IMR-90 (cell line): ENCODE measurements around the gene UBE2S. TPM values are rescaled to one million over a fixed set of nuclear protein-coding genes. Genes with fewer than 3 reads are reported as not detected.

ENCODE experiments used
- ATAC-seq: fragments of 200-7000 bp; cut with Tn5 transposase; 2 replicates; pipeline ENCODE4 v1.9.1; 2020; ENCODE audit warnings: low read depth, mild to moderate bottlenecking, moderate library complexity
- BruUV-seq: library from RNA; stranded (reverse); fragments of 400-500 nt; replicated peaks from 2 replicates; lab custom pipeline; 2021; lab: Mats Ljungman, UMichigan
- CTCF ChIA-PET: fragments of 300-600 bp; formaldehyde crosslinking; extraction: SDS; loops from one replicate; lab custom pipeline; 2021; ENCODE audit warnings: antibody characterized with exemption; lab: Yijun Ruan, JAX
- POLR2A ChIA-PET: fragments of 300-600 bp; sonication (Branson Sonifier 250); formaldehyde crosslinking; loops from one replicate; lab custom pipeline; 2022; ENCODE audit warnings: antibody characterized with exemption; ENCODE audit not compliant: unreplicated experiment; lab: Charles Lee
- DNase-seq: peaks from one replicate; pipeline ENCODE4 v3.0.0; 2013
- H2AFZ ChIP-seq: replicated peaks from 2 replicates; pipeline ENCODE3; 2013; ENCODE audit warnings: low read length, mild to moderate bottlenecking; ENCODE audit not compliant: poor library complexity
- H2AK5ac ChIP-seq: 2 replicates; pipeline ENCODE4 v1.6.1; 2013; ENCODE audit warnings: low read depth, low read length, inconsistent platforms
- H2AK9ac ChIP-seq: replicated peaks from 2 replicates; pipeline ENCODE3; 2013; ENCODE audit warnings: mild to moderate bottlenecking, low read depth, low read length, moderate library complexity; ENCODE audit not compliant: poor library complexity
- H2BK120ac ChIP-seq: 2 replicates; pipeline ENCODE4 v1.6.1; 2013; ENCODE audit warnings: low read depth, low read length, inconsistent platforms
- H2BK15ac ChIP-seq: 3 replicates; pipeline ENCODE4 v1.6.1; 2013; ENCODE audit warnings: low read depth, low read length, inconsistent platforms
- H2BK20ac ChIP-seq: 2 replicates; pipeline ENCODE4 v1.6.1; 2013; ENCODE audit warnings: low read depth, mild to moderate bottlenecking, inconsistent platforms, low read length, moderate library complexity
- H2BK5ac ChIP-seq: 2 replicates; pipeline ENCODE4 v1.6.1; 2013; ENCODE audit warnings: mild to moderate bottlenecking, low read depth, low read length, inconsistent platforms; ENCODE audit not compliant: poor library complexity, severe bottlenecking
- H3K14ac ChIP-seq: replicated peaks from 2 replicates; pipeline ENCODE4 v1.6.1; 2013; ENCODE audit warnings: low read depth, low read length, inconsistent platforms
- H3K18ac ChIP-seq: 2 replicates; pipeline ENCODE4 v1.6.1; 2013; ENCODE audit warnings: low read depth, low read length, control low read depth
- H3K23ac ChIP-seq: 2 replicates; pipeline ENCODE4 v1.6.1; 2013; ENCODE audit warnings: low read depth, low read length, inconsistent platforms
- H3K27ac ChIP-seq: 2 replicates; pipeline ENCODE4 v1.5.1; 2013; ENCODE audit warnings: mild to moderate bottlenecking, control low read depth, low read length; ENCODE audit not compliant: insufficient read depth
- H3K27me3 ChIP-seq: 2 replicates; pipeline ENCODE4 v1.6.1; 2013; ENCODE audit warnings: low read length; ENCODE audit not compliant: control insufficient read depth, insufficient read depth
- H3K36me3 ChIP-seq: 2 replicates; pipeline ENCODE4 v1.6.1; 2013; ENCODE audit warnings: low read length, mixed read lengths; ENCODE audit not compliant: control insufficient read depth, insufficient read depth
- H3K4ac ChIP-seq: 2 replicates; pipeline ENCODE4 v1.6.1; 2013; ENCODE audit warnings: low read depth, low read length, inconsistent platforms
- H3K4me1 ChIP-seq: 2 replicates; pipeline ENCODE4 v1.6.1; 2013; ENCODE audit warnings: low read length, mixed read lengths; ENCODE audit not compliant: control insufficient read depth, insufficient read depth
- H3K4me2 ChIP-seq: 2 replicates; pipeline ENCODE4 v1.6.1; 2013; ENCODE audit warnings: low read depth, mild to moderate bottlenecking, control low read depth, low read length, moderate library complexity
- H3K4me3 ChIP-seq: 2 replicates; pipeline ENCODE4 v1.5.1; 2013; ENCODE audit warnings: low read depth, mild to moderate bottlenecking, control low read depth, low read length, moderate library complexity; ENCODE audit not compliant: insufficient read depth
- H3K56ac ChIP-seq: 2 replicates; pipeline ENCODE4 v1.6.1; 2013; ENCODE audit warnings: low read length, inconsistent platforms; ENCODE audit not compliant: insufficient read depth; ENCODE audit errors: extremely low read depth
- H3K79me1 ChIP-seq, 2 experiments: 2 replicates each; pipeline ENCODE4 v1.6.1; 2013; ENCODE audit warnings: low read length in 2 of 2, inconsistent platforms in 1 of 2, low read depth in 1 of 2
- H3K9ac ChIP-seq: 2 replicates; pipeline ENCODE4 v1.6.1; 2013; ENCODE audit warnings: low read depth, low read length, control low read depth
- H3K9me1 ChIP-seq: 2 replicates; pipeline ENCODE4 v1.6.1; 2013; ENCODE audit warnings: low read length, inconsistent platforms; ENCODE audit not compliant: insufficient read depth
- H3K9me3 ChIP-seq: 2 replicates; pipeline ENCODE4 v1.6.1; 2013; ENCODE audit warnings: low read length; ENCODE audit not compliant: control insufficient read depth, insufficient read depth
- H4K20me1 ChIP-seq: 2 replicates; pipeline ENCODE4 v1.6.1; 2013; ENCODE audit warnings: low read length, inconsistent platforms; ENCODE audit not compliant: insufficient read depth
- H4K5ac ChIP-seq: 2 replicates; pipeline ENCODE4 v1.6.1; 2013; ENCODE audit warnings: mild to moderate bottlenecking, low read depth, low read length, control low read depth
- H4K8ac ChIP-seq, 2 experiments: 2 replicates each; pipeline ENCODE4 v1.6.1; 2013; ENCODE audit warnings: low read depth in 2 of 2, low read length in 2 of 2, control low read depth in 1 of 2, inconsistent platforms in 1 of 2
- H4K91ac ChIP-seq: 2 replicates; pipeline ENCODE4 v1.6.1; 2013; ENCODE audit warnings: low read depth, low read length, inconsistent platforms; ENCODE audit not compliant: insufficient read depth
- BHLHE40 ChIP-seq: fragments of 150-350 bp; IDR thresholded peaks from 2 replicates; pipeline ENCODE4 v1.6.1; 2016; ENCODE audit warnings: mild to moderate bottlenecking, low read depth, low read length
- CEBPB ChIP-seq: IDR thresholded peaks from 2 replicates; pipeline ENCODE4 v1.6.1; 2012; ENCODE audit warnings: low read depth, low read length, improper control_type of control experiment
- FOS ChIP-seq: fragments of 150-350 bp; IDR thresholded peaks from 2 replicates; pipeline ENCODE4 v1.6.1; 2016; ENCODE audit warnings: low read depth, low read length
- MAFK ChIP-seq: IDR thresholded peaks from 2 replicates; pipeline ENCODE4 v1.6.1; 2012; ENCODE audit warnings: low read depth, low read length, improper control_type of control experiment
- MAZ ChIP-seq: IDR thresholded peaks from 2 replicates; pipeline ENCODE4 v1.6.1; 2012; ENCODE audit warnings: low read depth, mild to moderate bottlenecking, low read length, improper control_type of control experiment, moderate library complexity, borderline replicate concordance
- MXI1 ChIP-seq: IDR thresholded peaks from 2 replicates; pipeline ENCODE4 v1.6.1; 2012; ENCODE audit warnings: low read depth, mild to moderate bottlenecking, low read length, moderate library complexity, borderline replicate concordance
- NFE2L2 ChIP-seq: fragments of 150-350 bp; IDR thresholded peaks from 2 replicates; pipeline ENCODE4 v1.6.1; 2016; ENCODE audit warnings: low read depth, mild to moderate bottlenecking, low read length
- POLR2A ChIP-seq: IDR thresholded peaks from 2 replicates; pipeline ENCODE4 v1.6.1; 2012; ENCODE audit warnings: mild to moderate bottlenecking, low read depth, low read length
- RAD21 ChIP-seq: IDR thresholded peaks from 2 replicates; pipeline ENCODE4 v1.6.1; 2012; ENCODE audit warnings: low read length, improper control_type of control experiment
- RCOR1 ChIP-seq: IDR thresholded peaks from 2 replicates; pipeline ENCODE4 v1.6.1; 2012; ENCODE audit warnings: mild to moderate bottlenecking, low read length, improper control_type of control experiment; ENCODE audit not compliant: insufficient replicate concordance
- RFX5 ChIP-seq: IDR thresholded peaks from 2 replicates; pipeline ENCODE4 v1.8.0; 2012; ENCODE audit warnings: low read depth, mild to moderate bottlenecking, low read length, moderate library complexity
- SMC3 ChIP-seq: fragments of 150-350 bp; IDR thresholded peaks from 2 replicates; pipeline ENCODE4 v1.6.1; 2016; ENCODE audit warnings: low read depth, mild to moderate bottlenecking, antibody characterized with exemption, low read length, moderate library complexity
- USF2 ChIP-seq: fragments of 150-350 bp; IDR thresholded peaks from 2 replicates; pipeline ENCODE4 v1.6.1; 2017; ENCODE audit warnings: mild to moderate bottlenecking, antibody characterized with exemption, low read length, low read depth
- WGBS, 2 experiments: methylation state at CpG; one replicate each; pipeline versions ENCODE4 v1.1.5 to v1.1.7; 2013; ENCODE audit warnings: missing lambda C conversion rate in 2 of 2; ENCODE audit not compliant: insufficient read length in 1 of 2; ENCODE audit errors: extremely low coverage in 2 of 2; 5-methylcytosine and 5-hydroxymethylcytosine counted together
- dilution Hi-C: fragments of 300-500 bp; cut with HindIII; formaldehyde crosslinking; loops from one replicate; pipeline ENCODE4 v1.14.3; 2018; ENCODE audit warnings: low sequenced_read_pairs; ENCODE audit not compliant: unreplicated experiment
- in situ Hi-C: fragments of 300-500 bp; cut with MboI; formaldehyde crosslinking; loops from 3 replicates; pipeline ENCODE4 v1.14.3; 2019; ENCODE audit warnings: low sequenced_read_pairs, inconsistent platforms, mixed read lengths
- intact Hi-C: fragments of 100-400 bp; cut with micrococcal nuclease; formaldehyde crosslinking; loops from 2 replicates; pipeline ENCODE4 v1.10.0; 2022
- polyA plus RNA-seq, 3 experiments: library from polyadenylated mRNA; depleted of rRNA; stranded (reverse); fragments of >200 nt; gene quantifications; 2 replicates each; pipeline ENCODE4 v1.2.3, GENCODE V29; 2012; ENCODE audit warnings: low replicate concordance in 1 of 3
- total RNA-seq: library from RNA; depleted of rRNA; stranded (reverse); fragments of >200 nt; gene quantifications from 2 replicates; pipeline ENCODE4 v1.2.3, GENCODE V29; 2012
- TF ChIP-seq, protein P1 (sequence below): fragments of 150-350 bp; IDR thresholded peaks from 2 replicates; pipeline ENCODE4 v1.6.1; 2016; ENCODE audit warnings: low read depth, mild to moderate bottlenecking, low read length, moderate library complexity, borderline replicate concordance

The UBE2S gene
- total and polyA plus RNA-seq, 2 of the 4 experiments (the other 2 are of a cell fraction): 69.5 to 104 TPM

GRCh38 chr19:55441692-55442321 is 34.2 kb upstream of the UBE2S start:
- no peaks in the 10 kb centered on the region for H4K20me1 ChIP-seq
- H3K27me3 ChIP-seq: peaks cover 69% of the 10 kb centered on the region
- peak overlapping the region; percentile 26 for H2AFZ ChIP-seq
- no peaks in the 10 kb centered on the region for H3K79me1 ChIP-seq
- H2AK5ac ChIP-seq: no peak overlapping the region
- 1% methylated on average over 22 of the region's 39 CpGs; no CpG with 5 or more reads in 1 of the 2 experiments for WGBS, 2 experiments
- no peak overlapping the region for H4K91ac ChIP-seq
- H2AK9ac ChIP-seq: no peak overlapping the region
- CTCF ChIA-PET: no interaction called here
- peak overlapping the region; percentile 51; the same call in 1 of the 2 replicates for H3K23ac ChIP-seq
- H3K27ac ChIP-seq: no peak overlapping the region
- dilution Hi-C loops (no loop called here), in situ Hi-C loops (no loop called here), intact Hi-C loops (no loop called here)
- H2BK15ac ChIP-seq: no peak overlapping the region
- H3K56ac ChIP-seq: no peak overlapping the region
- H2BK5ac ChIP-seq: no peak overlapping the region
- H3K9me1 ChIP-seq: no peaks in the 10 kb centered on the region; the same call in 1 of the 2 replicates
- no peak overlapping the region for H3K4me3 ChIP-seq
- H3K9me3 ChIP-seq: no peaks in the 10 kb centered on the region
- BruUV-seq: no TSS peak
- H3K9ac ChIP-seq: no peak overlapping the region
- no peak overlapping the region for H4K5ac ChIP-seq
- TF ChIP-seq MXI1 (no peak), RFX5 (no peak), CEBPB (no peak), USF2 (no peak), RCOR1 (no peak), FOS (no peak), POLR2A (no peak), SMC3 (no peak), NFE2L2 (no peak), BHLHE40 (no peak), MAFK (no peak), MAZ (no peak), RAD21 (no peak)
- TF ChIP-seq, protein P1, sequence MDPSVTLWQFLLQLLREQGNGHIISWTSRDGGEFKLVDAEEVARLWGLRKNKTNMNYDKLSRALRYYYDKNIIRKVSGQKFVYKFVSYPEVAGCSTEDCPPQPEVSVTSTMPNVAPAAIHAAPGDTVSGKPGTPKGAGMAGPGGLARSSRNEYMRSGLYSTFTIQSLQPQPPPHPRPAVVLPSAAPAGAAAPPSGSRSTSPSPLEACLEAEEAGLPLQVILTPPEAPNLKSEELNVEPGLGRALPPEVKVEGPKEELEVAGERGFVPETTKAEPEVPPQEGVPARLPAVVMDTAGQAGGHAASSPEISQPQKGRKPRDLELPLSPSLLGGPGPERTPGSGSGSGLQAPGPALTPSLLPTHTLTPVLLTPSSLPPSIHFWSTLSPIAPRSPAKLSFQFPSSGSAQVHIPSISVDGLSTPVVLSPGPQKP: no peak
- H3K36me3 ChIP-seq: no peaks in the 10 kb centered on the region
- no peak for DNase-seq
- no peak overlapping the region for H4K8ac ChIP-seq
- H2BK120ac ChIP-seq: no peak overlapping the region
- no peak overlapping the region for H2BK20ac ChIP-seq
- H3K14ac ChIP-seq: no peak overlapping the region
- no peak overlapping the region for H3K18ac ChIP-seq
- POLR2A ChIA-PET: no interaction called here
- H3K4me2 ChIP-seq: no peak overlapping the region
- H3K4me1 ChIP-seq: no peaks in the 10 kb centered on the region
- H3K4ac ChIP-seq: no peak overlapping the region
- no peak for ATAC-seq
